Mammary epithelial cell (primary cell): ENCODE results near the gene NBEA.

Experiments
- EZH2 ChIP-seq: IDR thresholded peaks from 2 replicates; pipeline ENCODE4 v1.6.1; 2012; ENCODE audit warnings: low read length, inconsistent platforms, borderline replicate concordance
- TF ChIP-seq, protein P1 (sequence below), 2 donors: IDR thresholded peaks in 1 of 2; conservative IDR thresholded peaks in 1 of 2; 2 replicates each; pipeline ENCODE4 v1.5.1; 2011 to 2012; ENCODE audit warnings: inconsistent platforms in 2 of 2, low read length in 2 of 2, mild to moderate bottlenecking in 2 of 2, control low read depth in 1 of 2, low read depth in 1 of 2; ENCODE audit not compliant: insufficient read depth in 1 of 2; ENCODE audit errors: extremely low read depth in 1 of 2

DNA sequence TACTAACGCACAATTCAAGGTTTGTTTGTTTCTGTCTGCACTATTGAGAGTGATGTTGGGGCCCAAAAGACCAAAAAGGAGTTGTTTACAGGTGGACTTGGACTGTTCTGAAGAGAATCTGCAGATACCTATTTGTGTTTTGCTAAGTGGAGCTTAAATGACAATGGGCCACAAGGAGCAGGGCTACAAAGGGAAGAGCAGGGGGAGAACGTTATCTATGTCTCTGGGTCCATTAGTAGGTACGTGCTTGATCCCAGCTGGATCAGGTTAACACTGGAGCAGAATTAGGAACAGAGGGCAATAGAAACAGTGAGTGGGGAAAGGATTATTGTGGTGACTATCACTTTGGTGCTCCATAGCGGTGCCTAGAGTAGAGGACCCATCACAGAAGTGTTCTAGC lies 22.5 kb downstream of the NBEA start:
- TF ChIP-seq, protein P1, sequence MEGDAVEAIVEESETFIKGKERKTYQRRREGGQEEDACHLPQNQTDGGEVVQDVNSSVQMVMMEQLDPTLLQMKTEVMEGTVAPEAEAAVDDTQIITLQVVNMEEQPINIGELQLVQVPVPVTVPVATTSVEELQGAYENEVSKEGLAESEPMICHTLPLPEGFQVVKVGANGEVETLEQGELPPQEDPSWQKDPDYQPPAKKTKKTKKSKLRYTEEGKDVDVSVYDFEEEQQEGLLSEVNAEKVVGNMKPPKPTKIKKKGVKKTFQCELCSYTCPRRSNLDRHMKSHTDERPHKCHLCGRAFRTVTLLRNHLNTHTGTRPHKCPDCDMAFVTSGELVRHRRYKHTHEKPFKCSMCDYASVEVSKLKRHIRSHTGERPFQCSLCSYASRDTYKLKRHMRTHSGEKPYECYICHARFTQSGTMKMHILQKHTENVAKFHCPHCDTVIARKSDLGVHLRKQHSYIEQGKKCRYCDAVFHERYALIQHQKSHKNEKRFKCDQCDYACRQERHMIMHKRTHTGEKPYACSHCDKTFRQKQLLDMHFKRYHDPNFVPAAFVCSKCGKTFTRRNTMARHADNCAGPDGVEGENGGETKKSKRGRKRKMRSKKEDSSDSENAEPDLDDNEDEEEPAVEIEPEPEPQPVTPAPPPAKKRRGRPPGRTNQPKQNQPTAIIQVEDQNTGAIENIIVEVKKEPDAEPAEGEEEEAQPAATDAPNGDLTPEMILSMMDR (conservative IDR thresholded peaks at IDR 0.05 in 1 of 2, IDR thresholded peaks at IDR 0.05 in 1 of 2; ENCODE audit: extremely low read depth in 1 of 2, insufficient read depth in 1 of 2, low read depth in 1 of 2, low read length in 2 of 2): no peak
- no peak for TF ChIP-seq EZH2
